Ecto neural progenitor cell (in vitro differentiated cells): ENCODE results near the gene DNAI1.
"Not testable (repeated sequence)": the region's sequence is repeated elsewhere in the genome, so short reads cannot be mapped to it uniquely, and the experiment has no call there.

ENCODE experiments used
- DNase-seq: peaks from one replicate; pipeline ENCODE4 v3.0.0-alpha.2; 2018; ENCODE audit warnings: low spot score

The DNAI1 gene

DNA sequence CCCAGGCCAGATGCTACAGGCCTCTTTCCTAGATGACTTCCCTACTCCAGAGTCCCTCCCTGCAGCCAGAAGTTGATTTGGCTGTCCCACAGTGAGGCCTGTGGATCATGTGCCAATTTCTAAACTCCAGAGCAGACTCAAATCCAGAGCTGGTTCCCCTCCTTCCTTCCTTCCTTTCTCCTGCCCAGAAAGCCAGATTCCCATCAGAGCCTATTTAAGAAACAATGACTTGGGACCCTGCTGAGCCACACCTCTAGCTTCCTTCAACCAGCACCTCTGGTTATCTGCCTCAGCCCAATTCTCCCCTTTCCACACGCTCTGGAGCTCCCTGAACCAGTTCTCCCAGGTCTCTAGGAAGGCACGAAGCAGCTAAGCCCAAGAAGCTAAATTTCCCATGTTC is 7.5 kb upstream of the DNAI1 start:
- DNase-seq, result no peak

DNA sequence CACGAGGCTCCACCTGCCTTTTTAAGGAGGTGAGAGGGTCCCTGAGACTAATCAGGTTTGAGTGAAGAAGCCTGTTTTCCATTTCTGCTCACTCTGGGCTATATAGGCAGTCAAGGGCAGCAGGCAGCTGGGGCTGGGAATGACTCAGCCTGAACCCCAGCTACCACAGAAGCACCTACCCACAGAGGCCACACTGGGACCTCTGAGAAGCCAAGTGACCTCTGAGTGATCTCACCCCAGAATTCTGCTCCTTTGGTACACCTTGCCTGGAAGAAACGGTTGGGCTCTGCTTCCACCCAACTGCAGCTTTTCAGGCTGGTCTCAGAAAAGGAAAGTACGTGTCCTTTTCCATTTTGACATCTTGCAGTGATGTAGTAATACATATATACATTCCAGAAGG is 7.1 kb upstream of the DNAI1 start:
- no peak for DNase-seq

DNA sequence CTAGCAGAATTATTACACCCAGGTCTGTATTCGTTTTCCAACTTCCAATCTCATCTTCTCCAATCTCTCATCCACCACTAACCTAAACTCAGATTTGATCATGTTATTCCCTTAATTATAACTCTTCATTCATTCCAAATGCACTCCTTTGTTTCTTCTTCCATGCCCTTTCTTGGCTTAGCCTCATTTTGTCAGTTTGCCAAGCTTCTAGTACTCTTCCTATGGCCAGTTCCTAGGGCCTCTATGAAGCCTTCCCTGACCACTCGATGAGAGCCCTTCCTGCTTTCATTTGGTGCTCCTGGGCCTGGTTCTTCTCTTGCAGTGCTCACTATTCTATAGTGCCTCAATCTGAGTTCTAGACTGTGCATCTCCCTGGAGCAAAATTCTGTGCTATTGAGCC is 6.0 kb upstream of the DNAI1 start:
- DNase-seq, result no peak

DNA sequence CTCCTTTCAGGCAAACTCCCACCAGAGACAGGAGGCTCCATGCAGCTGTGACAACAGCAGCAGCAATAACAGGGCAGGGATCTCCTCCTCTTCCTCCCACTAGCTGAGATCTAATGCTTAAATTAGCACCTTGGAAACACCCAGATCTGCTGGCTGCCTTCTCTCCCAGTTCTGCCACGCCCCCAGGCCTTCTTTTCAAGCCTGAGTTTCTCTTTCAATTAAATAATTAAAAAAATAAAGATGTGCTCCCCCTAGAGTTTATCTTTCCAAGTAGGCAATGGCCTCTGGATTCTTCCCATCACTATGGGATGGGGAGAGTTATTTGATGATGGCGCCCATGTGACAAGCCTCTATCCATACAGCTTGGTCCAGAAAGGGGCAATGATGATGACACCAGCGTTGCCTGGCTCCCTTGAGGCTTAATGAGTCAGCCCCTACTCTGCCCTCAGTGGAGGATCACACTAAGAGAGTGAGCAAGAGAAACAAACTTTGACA is 4.0 kb upstream of the DNAI1 start:
- DNase-seq, result no peak

DNA sequence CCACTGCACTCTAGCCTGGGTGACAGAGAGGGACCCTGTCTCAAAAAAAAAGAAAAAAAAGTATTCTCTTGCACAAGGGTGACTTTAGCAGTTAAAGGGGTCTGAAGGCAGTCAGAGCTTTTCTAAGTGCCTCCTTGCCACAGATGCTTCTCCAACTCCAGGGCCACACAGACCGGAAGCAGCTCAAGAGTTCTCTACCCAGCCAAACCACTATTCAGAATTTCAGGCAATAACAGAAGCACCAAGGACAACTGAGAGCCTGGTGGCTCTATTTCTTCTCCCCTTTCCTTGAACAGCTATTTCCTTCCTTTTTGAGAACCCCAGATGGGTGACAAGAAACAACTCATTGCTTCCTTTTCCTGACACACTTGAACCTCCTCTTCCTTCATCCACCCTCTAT is 2.5 kb upstream of the DNAI1 start:
- DNase-seq, result no peak

DNA sequence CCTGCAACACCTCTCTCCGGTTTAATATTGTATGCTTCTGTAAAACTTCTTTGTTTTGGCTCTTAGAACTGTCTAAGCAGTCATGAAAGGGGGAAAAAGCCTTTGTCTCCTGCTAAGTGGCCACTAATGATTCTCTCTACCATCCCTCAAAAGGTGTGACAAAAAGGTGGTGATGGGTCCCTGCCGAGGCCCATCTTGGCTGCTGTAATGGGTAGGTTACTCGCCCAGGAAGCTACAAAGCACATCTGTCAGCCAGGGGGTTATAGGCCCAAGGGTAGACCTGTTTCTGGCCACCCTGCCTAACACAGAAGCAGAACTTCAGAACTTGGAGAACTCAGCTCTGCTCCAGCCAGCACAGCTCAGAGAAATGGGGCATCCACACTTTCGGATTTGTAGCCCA is 1.9 kb upstream of the DNAI1 start:
- DNase-seq, result no peak

DNA sequence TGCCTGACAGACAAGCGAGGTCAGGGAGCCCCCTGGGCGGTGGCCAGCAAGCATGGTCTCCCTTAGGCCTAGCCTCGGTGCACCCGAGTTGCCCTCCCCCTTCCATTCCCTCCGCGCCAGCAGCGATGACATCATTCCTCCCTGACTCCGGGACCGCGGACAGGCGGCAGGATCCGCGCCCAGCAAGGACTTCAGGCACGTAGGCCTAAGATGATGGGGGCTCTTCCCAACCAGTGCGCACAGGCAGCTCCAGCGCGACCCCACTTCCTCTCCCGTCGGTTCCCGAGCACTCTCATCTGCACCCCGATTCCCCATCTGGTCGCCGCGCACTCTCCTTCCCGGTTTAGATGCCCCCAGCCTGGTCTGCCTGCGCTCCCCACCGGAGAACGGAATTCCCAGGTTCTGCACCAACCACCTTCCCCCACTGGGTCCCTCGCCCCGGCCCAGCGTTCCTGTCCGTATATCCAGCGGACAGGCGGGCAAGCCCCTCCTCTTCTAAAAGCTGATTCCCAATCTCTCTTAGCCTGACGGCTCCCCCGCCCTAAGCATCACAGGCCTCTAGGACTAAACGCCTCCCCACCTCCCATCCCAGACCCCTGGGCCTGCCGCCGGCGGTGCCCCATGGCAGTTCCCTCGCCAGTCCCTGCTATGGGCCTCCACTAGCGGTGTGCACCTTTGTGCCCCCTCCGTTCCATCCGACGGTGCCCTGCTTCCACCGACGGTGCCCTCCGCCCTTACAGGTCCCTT is 1.2 kb upstream of the DNAI1 start:
- DNase-seq, result peak; percentile 75

DNA sequence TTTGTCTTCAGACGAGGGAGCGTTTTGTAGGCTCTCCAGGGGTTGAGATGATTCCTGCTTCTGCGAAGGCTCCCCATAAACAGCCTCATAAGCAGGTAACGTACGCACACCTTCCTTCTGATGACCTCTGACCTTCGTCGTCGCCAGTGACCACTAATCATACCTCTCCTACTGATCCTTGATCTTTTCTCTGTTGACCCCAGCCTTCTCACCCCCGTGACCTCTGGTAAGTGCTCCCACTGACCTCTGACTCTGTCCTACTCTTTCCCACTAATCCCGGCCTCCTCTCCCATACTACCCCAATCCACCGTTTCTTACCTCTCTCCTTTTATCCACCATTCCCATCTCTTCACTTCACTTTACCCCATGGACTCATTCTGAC is 345 bp downstream of the DNAI1 start:
- DNase-seq, result no peak

DNA sequence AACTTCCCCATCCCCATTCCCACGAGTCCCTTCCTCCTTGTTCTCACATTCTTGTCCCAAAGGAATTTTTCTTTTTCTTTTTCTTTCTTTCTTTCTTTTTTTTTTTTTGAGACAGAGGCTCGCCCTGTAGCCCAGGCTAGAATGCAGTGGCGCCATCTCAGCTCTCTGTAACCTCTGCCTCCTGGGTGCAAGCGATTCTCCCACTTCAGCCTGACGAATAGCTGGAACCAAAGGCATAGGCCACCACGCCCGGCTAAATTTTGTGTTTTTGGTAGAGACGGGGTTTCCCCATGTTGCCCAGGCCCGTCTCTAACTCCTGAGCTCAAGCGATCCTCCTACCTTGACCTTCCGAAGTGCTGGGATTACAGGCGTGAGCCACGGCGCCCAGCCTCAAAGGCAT is 751 bp downstream of the DNAI1 start:
- DNase-seq, result no peak

DNA sequence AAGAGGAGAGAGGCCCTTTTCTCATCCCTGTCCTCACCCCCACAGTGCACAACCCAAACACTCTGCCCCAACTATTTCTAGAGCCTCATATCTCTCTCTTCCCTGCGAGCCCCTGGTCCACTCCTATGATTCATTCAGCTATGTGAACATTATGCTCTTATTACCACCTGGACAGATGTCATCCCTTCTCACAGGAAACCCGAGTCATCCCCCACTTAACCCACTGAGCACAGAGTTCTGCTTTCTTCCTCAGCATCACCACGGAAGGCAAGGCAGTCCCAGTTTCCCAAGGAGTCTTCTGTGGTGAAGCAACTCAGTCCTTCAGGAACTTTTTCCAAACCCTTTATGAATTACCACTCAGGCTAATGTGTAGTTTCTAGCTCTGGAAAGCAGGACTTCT is 1.3 kb downstream of the DNAI1 start:
- no peak for DNase-seq

DNA sequence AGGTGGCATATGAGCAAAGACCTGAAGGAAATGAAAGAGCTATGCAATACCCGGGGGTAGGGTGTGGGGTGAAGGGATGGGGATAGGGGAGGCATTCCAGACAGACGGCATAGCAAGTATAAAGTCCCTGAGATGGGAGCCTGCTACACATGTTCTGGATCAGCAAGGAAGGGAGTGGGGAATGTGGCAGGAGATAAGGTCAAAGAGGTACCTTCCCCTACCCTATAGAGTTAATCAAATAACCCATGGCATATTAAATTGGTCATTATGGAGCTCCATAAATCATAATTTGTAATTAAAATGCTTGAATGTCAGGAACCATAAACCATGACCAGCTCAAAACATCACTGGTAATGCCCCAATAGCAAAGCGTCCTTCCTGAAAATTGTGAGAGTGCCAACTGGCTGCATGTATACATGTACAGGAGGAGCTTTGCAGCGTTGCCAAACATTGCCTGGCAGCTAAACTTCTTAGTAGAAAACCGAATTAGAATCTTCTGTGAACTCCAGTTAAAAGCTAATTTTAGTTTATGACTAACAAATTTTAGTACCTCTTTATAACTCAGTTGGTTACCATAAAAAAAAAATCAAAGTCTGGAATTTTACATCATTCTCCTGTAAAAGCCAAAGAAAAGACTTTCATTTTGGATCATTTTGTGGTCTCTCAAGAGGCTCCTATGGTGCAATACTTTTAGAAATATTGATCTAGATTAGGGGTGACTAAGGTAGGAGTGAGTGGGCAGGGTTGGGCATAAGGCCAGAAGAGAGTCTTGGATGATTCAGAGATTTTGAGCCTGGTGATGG is 4.7 kb downstream of the DNAI1 start:
- DNase-seq, result no peak

DNA sequence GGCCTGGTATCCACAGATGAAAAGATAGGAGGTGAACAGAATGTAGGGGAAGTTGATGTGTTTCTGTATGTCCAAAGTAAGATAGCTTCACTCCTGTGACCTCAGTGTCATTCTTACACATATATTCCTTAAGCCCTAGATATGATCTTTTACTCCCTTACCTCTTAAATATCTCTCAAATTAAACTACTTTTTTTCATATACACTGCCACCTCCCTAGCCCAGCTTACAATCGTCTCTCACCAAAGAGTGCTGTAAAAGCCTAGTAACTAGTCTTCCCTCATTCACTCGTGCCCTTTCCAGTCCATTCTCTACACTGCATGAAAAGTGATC is 5.3 kb downstream of the DNAI1 start:
- no peak for DNase-seq

DNA sequence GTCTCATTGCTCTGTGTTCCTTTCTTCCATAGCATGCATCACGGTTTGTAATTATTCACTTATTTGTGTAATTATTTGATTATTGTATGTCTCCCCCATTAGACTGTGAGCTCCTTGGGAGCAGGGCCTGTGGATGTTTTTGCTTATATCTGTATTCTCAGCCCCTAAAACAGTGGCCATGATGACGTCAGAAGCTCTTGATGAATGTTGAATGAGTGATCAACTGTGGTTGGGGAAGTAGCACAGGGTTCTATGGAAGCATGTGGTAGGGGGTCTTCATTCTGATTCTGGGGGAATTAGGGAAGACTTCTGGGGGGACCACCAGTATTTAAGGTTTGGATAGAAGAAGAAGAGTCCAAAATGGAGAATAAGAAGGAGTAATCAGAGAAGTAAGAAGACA is 6.0 kb downstream of the DNAI1 start:
- DNase-seq, result no peak

DNA sequence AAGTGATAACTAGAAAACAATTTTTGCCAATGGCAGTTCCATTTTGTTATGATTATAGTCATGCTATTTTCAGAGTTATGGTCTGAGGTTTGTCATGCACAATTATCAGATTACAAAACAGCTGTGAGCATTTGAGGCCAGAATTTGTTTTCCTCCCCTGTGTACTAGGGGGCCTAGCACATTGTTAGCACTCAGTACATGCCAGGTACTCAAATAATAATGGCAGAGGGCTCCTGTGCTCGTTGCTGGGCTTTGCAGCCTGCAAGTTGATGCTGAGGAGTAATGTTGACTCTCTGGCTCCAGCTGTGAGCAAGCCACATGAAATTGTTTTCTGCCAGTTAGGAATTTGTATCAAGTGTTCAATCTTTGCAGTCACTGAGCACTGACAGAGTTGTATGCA is 6.9 kb downstream of the DNAI1 start:
- DNase-seq, result no peak

DNA sequence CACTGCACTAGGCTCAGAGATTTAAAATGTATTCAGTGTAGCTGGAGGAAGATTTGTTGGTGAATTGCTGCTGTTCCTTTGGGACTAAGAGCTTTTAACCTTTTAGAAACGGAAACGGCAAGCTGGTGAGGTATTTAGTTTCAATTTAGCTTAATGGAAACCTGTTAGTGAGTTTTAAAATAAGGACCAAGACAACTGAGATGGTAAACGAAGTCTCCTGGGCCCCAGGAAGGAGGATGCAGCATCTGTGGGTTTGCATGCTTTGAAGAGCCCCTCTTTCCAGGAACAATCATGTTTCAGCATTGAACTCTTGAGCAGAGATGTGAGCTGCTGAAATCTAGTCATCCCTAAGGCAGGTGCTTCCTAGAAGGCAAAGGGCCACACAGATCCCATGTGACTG is 16.5 kb downstream of the DNAI1 start:
- no peak for DNase-seq

DNA sequence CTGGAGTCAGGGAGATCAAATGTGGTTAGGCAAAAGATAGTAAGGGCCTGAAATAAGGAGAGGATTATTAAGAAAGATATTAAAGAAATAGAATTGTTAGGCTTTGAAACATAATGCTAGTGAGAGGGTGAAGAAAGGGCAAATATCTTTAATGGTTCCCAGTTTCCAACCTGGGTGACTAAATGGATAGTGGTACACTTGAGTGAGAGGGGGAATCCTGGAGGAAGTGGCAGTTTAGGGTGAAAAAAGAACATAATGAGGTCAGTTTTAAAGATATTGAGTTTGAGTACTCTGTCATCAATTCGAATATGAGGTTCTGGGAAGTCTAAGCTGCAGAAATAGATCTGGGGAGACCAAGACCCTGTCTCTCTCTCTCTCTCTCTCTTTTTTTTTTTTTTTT is 18.9 kb downstream of the DNAI1 start:
- no peak for DNase-seq

DNA sequence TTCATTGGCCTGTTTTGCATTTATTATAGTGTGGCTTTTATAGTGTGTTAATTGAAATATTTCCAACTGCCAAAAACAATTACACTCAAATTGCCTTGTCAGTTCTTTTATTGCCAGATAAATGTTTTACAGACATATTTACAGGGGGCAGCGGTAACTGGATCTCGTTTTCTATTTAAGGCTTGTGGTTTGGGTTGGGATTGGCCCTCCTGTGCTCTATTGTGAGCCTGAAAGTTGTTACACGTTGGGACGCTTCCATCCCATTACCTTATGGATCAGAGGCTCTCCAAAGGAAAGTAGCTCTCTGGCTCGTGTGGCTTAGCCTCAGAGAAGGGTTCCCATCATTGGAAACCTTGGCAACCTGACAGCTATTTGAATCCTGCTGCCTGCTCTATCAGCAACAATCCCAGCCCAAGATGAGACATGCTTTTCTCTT is 20.8 kb downstream of the DNAI1 start:
- no peak for DNase-seq

DNA sequence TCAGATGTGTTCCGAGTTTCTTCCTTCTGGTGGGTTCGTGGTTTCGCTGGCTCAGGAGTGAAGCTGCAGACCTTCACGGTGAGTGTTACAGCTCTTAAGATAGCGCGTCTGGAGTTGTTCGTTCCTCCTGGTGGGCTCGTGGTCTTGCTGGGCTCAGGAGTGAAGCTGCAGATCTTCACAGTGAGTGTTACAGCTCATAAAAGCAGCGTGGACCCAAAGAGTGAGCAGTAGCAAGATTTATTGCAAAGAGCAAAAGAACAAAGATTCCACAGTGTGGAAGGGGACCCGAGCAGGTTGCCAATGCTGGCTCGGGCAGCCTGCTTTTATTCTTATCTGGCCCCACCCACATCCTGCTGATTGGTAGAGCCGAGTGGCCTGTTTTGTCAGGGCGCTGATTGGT is 23.0 kb downstream of the DNAI1 start:
- DNase-seq, result not testable (repeated sequence)

DNA sequence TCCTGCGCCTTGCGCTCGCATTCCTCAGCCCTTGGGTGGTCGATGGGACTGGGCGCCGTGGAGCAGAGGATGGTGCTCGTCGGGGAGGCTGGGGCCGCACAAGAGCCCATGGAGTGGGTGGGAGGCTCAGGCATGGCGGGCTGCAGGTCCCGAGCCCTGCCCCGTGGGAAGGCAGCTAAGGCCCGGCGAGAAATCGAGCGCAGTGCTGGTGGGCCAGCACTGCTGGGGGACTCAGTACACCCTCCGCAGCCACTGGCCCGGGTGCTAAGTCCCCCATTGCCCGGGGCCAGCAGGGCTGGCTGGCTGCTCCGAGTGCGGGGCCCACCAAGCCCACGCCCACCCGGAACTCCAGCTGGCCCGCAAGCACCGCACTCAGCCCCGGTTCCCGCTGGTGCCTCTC is 24.1 kb downstream of the DNAI1 start:
- not testable (repeated sequence) for DNase-seq

DNA sequence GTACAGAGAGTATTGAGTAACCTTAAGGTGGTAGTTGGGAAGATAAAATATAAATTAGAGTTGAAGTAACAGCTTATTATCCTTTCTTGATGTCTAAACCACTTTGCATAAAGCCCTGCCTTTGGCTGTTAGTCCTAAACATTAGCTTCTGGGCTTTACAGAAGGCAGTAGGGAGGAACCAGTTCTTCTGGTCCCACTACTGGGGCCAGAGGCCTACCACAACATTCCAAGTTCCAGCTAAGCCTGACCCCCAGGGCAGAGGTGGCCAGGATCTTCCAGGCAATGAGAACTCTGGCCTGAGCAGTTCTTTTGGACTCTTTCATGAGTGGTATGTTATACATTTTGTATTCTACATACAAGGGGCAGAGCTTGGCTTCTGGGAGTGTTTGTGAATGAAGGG is 26.1 kb downstream of the DNAI1 start:
- DNase-seq, result no peak

DNA sequence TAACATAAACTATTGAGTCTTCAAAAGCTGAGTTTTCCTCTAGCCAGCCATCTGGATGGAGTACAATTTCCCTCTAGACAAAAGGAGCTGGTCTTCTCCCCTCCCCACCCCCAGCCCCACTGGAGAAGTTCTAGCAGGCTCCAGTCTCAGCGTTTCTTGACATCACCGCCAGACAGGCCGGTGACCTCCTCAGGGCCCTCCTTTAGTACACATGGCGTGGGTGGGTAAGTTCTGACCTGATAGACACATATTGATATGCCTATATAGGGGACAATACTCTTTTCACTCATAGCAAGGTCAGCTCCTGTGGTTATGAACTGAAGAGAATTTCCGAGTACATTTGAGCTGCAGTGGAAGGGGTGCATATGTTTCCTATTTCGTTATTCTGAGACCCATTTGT is 27.2 kb downstream of the DNAI1 start:
- DNase-seq, result no peak

DNA sequence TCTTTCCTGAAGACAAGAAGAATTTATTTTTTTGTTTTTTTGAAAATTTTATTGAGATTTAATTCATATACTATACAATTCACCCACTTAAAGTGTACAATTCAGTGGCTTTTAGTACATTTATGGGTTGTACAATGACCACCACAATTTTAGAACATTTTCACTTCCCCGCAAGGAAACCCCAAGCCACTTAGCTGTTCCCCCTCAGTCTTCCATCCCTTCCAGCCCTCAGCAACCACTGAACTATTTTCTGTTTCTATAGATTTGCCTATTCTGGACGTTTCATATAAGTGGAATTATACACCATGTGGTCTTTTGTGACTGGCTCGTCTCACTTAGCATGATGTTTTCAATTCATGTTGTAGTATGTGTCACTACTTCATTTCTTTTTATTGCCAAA is 28.0 kb downstream of the DNAI1 start:
- DNase-seq, result no peak

DNA sequence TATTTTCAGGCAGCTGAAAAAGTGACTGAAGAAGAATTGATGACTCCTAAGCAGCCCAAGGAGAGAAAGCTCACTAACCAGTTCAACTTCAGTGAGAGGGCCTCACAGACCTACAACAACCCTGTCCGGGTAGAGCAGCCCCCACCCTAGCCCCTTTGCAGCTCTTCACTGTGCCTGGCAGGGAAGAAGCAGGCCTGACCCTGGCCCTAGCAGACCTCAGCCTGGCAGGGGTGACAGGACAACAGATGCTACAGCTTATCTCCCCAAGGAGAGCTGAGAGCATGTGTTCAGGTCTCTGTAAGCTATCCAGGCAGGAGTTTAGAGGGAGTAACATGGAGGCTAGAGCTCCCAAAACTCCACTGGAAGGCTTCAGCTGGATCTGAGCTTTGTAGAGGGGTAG is 31.8 kb downstream of the DNAI1 start:
- DNase-seq, result no peak

DNA sequence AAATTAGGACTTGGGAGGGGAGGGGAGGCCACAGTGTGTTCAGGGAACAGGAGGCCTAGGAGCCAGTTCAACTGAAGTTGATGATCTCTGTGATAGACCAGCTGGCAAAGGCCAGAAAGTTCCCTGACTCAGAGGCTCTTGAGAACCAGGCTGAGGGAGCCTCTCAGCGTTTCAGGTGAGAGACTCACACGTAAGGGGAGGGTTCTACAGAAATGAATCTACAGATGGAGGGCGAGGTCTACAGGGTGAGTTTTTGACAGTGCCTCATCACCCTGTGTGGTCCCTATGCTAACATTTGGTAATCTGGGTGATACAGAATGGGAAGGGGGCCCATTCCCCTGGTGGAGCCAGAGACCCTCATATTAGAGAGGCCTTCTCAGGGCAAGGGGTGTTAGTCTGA is 32.2 kb downstream of the DNAI1 start:
- DNase-seq, result no peak
